IMR-90 (cell line): ENCODE measurements around the gene SCAANT1. TPM values are rescaled to one million over a fixed set of nuclear protein-coding genes. Genes with fewer than 3 reads are reported as not detected.
A peak's percentile ranks its signal among the peaks of the same experiment; 100 is the strongest.

Experiments used
- ATAC-seq: fragments of 200-7000 bp; cut with Tn5 transposase; 2 replicates; pipeline ENCODE4 v1.9.1; 2020; ENCODE audit warnings: low read depth, mild to moderate bottlenecking, moderate library complexity
- BruUV-seq: library from RNA; stranded (reverse); fragments of 400-500 nt; replicated peaks from 2 replicates; lab custom pipeline; 2021; lab: Mats Ljungman, UMichigan
- CTCF ChIA-PET: fragments of 300-600 bp; formaldehyde crosslinking; extraction: SDS; loops from one replicate; lab custom pipeline; 2021; ENCODE audit warnings: antibody characterized with exemption; lab: Yijun Ruan, JAX
- POLR2A ChIA-PET: fragments of 300-600 bp; sonication (Branson Sonifier 250); formaldehyde crosslinking; loops from one replicate; lab custom pipeline; 2022; ENCODE audit warnings: antibody characterized with exemption; ENCODE audit not compliant: unreplicated experiment; lab: Charles Lee
- DNase-seq: peaks from one replicate; pipeline ENCODE4 v3.0.0; 2013
- H2AFZ ChIP-seq: replicated peaks from 2 replicates; pipeline ENCODE3; 2013; ENCODE audit warnings: low read length, mild to moderate bottlenecking; ENCODE audit not compliant: poor library complexity
- H2AK5ac ChIP-seq: 2 replicates; pipeline ENCODE4 v1.6.1; 2013; ENCODE audit warnings: low read depth, low read length, inconsistent platforms
- H2AK9ac ChIP-seq: replicated peaks from 2 replicates; pipeline ENCODE3; 2013; ENCODE audit warnings: mild to moderate bottlenecking, low read depth, low read length, moderate library complexity; ENCODE audit not compliant: poor library complexity
- H2BK120ac ChIP-seq: 2 replicates; pipeline ENCODE4 v1.6.1; 2013; ENCODE audit warnings: low read depth, low read length, inconsistent platforms
- H2BK15ac ChIP-seq: 3 replicates; pipeline ENCODE4 v1.6.1; 2013; ENCODE audit warnings: low read depth, low read length, inconsistent platforms
- H2BK20ac ChIP-seq: 2 replicates; pipeline ENCODE4 v1.6.1; 2013; ENCODE audit warnings: low read depth, mild to moderate bottlenecking, inconsistent platforms, low read length, moderate library complexity
- H2BK5ac ChIP-seq: 2 replicates; pipeline ENCODE4 v1.6.1; 2013; ENCODE audit warnings: mild to moderate bottlenecking, low read depth, low read length, inconsistent platforms; ENCODE audit not compliant: poor library complexity, severe bottlenecking
- H3K14ac ChIP-seq: replicated peaks from 2 replicates; pipeline ENCODE4 v1.6.1; 2013; ENCODE audit warnings: low read depth, low read length, inconsistent platforms
- H3K18ac ChIP-seq: 2 replicates; pipeline ENCODE4 v1.6.1; 2013; ENCODE audit warnings: low read depth, low read length, control low read depth
- H3K23ac ChIP-seq: 2 replicates; pipeline ENCODE4 v1.6.1; 2013; ENCODE audit warnings: low read depth, low read length, inconsistent platforms
- H3K27ac ChIP-seq: 2 replicates; pipeline ENCODE4 v1.5.1; 2013; ENCODE audit warnings: mild to moderate bottlenecking, control low read depth, low read length; ENCODE audit not compliant: insufficient read depth
- H3K27me3 ChIP-seq: 2 replicates; pipeline ENCODE4 v1.6.1; 2013; ENCODE audit warnings: low read length; ENCODE audit not compliant: control insufficient read depth, insufficient read depth
- H3K36me3 ChIP-seq: 2 replicates; pipeline ENCODE4 v1.6.1; 2013; ENCODE audit warnings: low read length, mixed read lengths; ENCODE audit not compliant: control insufficient read depth, insufficient read depth
- H3K4ac ChIP-seq: 2 replicates; pipeline ENCODE4 v1.6.1; 2013; ENCODE audit warnings: low read depth, low read length, inconsistent platforms
- H3K4me1 ChIP-seq: 2 replicates; pipeline ENCODE4 v1.6.1; 2013; ENCODE audit warnings: low read length, mixed read lengths; ENCODE audit not compliant: control insufficient read depth, insufficient read depth
- H3K4me2 ChIP-seq: 2 replicates; pipeline ENCODE4 v1.6.1; 2013; ENCODE audit warnings: low read depth, mild to moderate bottlenecking, control low read depth, low read length, moderate library complexity
- H3K4me3 ChIP-seq: 2 replicates; pipeline ENCODE4 v1.5.1; 2013; ENCODE audit warnings: low read depth, mild to moderate bottlenecking, control low read depth, low read length, moderate library complexity; ENCODE audit not compliant: insufficient read depth
- H3K56ac ChIP-seq: 2 replicates; pipeline ENCODE4 v1.6.1; 2013; ENCODE audit warnings: low read length, inconsistent platforms; ENCODE audit not compliant: insufficient read depth; ENCODE audit errors: extremely low read depth
- H3K79me1 ChIP-seq, 2 experiments: 2 replicates each; pipeline ENCODE4 v1.6.1; 2013; ENCODE audit warnings: low read length in 2 of 2, inconsistent platforms in 1 of 2, low read depth in 1 of 2
- H3K9ac ChIP-seq: 2 replicates; pipeline ENCODE4 v1.6.1; 2013; ENCODE audit warnings: low read depth, low read length, control low read depth
- H3K9me1 ChIP-seq: 2 replicates; pipeline ENCODE4 v1.6.1; 2013; ENCODE audit warnings: low read length, inconsistent platforms; ENCODE audit not compliant: insufficient read depth
- H3K9me3 ChIP-seq: 2 replicates; pipeline ENCODE4 v1.6.1; 2013; ENCODE audit warnings: low read length; ENCODE audit not compliant: control insufficient read depth, insufficient read depth
- H4K20me1 ChIP-seq: 2 replicates; pipeline ENCODE4 v1.6.1; 2013; ENCODE audit warnings: low read length, inconsistent platforms; ENCODE audit not compliant: insufficient read depth
- H4K5ac ChIP-seq: 2 replicates; pipeline ENCODE4 v1.6.1; 2013; ENCODE audit warnings: mild to moderate bottlenecking, low read depth, low read length, control low read depth
- H4K8ac ChIP-seq, 2 experiments: 2 replicates each; pipeline ENCODE4 v1.6.1; 2013; ENCODE audit warnings: low read depth in 2 of 2, low read length in 2 of 2, control low read depth in 1 of 2, inconsistent platforms in 1 of 2
- H4K91ac ChIP-seq: 2 replicates; pipeline ENCODE4 v1.6.1; 2013; ENCODE audit warnings: low read depth, low read length, inconsistent platforms; ENCODE audit not compliant: insufficient read depth
- SMC3 ChIP-seq: fragments of 150-350 bp; IDR thresholded peaks from 2 replicates; pipeline ENCODE4 v1.6.1; 2016; ENCODE audit warnings: low read depth, mild to moderate bottlenecking, antibody characterized with exemption, low read length, moderate library complexity
- WGBS, 2 experiments: methylation state at CpG; one replicate each; pipeline versions ENCODE4 v1.1.5 to v1.1.7; 2013; ENCODE audit warnings: missing lambda C conversion rate in 2 of 2; ENCODE audit not compliant: insufficient read length in 1 of 2; ENCODE audit errors: extremely low coverage in 2 of 2; 5-methylcytosine and 5-hydroxymethylcytosine counted together
- dilution Hi-C: fragments of 300-500 bp; cut with HindIII; formaldehyde crosslinking; loops from one replicate; pipeline ENCODE4 v1.14.3; 2018; ENCODE audit warnings: low sequenced_read_pairs; ENCODE audit not compliant: unreplicated experiment
- in situ Hi-C: fragments of 300-500 bp; cut with MboI; formaldehyde crosslinking; loops from 3 replicates; pipeline ENCODE4 v1.14.3; 2019; ENCODE audit warnings: low sequenced_read_pairs, inconsistent platforms, mixed read lengths
- intact Hi-C: fragments of 100-400 bp; cut with micrococcal nuclease; formaldehyde crosslinking; loops from 2 replicates; pipeline ENCODE4 v1.10.0; 2022
- polyA plus RNA-seq, 3 experiments: library from polyadenylated mRNA; depleted of rRNA; stranded (reverse); fragments of >200 nt; gene quantifications; 2 replicates each; pipeline ENCODE4 v1.2.3, GENCODE V29; 2012; ENCODE audit warnings: low replicate concordance in 1 of 3
- total RNA-seq: library from RNA; depleted of rRNA; stranded (reverse); fragments of >200 nt; gene quantifications from 2 replicates; pipeline ENCODE4 v1.2.3, GENCODE V29; 2012
- TF ChIP-seq, protein P1 (sequence below): conservative IDR thresholded peaks from 2 replicates; pipeline ENCODE4 v1.5.1; 2012; ENCODE audit warnings: mild to moderate bottlenecking, low read depth, low read length, improper control_type of control experiment

SCAANT1 gene
- total and polyA plus RNA-seq, 2 of the 4 experiments (the other 2 are of a cell fraction) = not detected

DNA sequence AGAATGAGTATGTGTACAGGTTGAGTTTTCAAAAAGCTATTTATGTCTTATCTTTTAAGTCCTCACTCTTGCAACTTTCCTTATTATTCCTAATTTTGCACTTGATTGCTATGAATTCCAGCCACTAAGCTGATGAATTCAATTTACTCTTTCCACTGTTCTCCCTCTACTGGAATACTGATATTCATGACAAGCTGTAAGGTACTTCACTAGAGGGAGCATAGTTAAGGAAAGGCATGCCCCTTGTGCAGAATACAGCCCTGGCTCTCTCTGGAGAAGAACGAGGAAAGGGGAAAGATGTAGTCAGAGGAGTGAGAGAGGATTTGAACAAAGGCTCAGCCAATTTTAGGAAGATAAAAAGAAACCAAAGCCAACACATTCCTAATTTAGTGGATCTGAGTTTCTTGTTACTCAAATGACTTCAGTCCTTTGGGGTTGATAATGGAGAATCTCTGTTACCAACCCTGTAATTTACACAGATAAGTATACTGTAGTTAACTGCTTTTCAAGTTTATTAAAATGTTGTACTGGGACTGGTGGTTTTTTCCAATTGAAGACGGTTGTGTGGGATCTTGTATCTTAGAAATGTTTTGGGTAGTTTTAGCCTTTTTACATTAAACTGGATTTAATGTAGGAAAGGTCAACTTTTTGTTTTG, 4.0 kb downstream of the SCAANT1 start:
- Histone ChIP-seq H4K91ac (no peak overlapping the region), H3K23ac (no peak overlapping the region), H2BK120ac (no peak overlapping the region), H3K9ac (no peak overlapping the region), H3K4me1 (peaks cover 7% of the 10 kb centered on the region), H3K4me3 (no peak overlapping the region), H4K5ac (no peak overlapping the region), H2BK20ac (no peak overlapping the region), H3K79me1 (peaks cover 12 to 58% of the 10 kb centered on the region in 2 experiments), H4K8ac (no peak overlapping the region), H3K36me3 (no peaks in the 10 kb centered on the region), H3K9me1 (peaks cover 2% of the 10 kb centered on the region; the same call in 1 of the 2 replicates), H2BK5ac (no peak overlapping the region), H3K14ac (no peak overlapping the region), H2AK9ac (no peak overlapping the region), H3K56ac (no peak overlapping the region), H2AFZ (no peak overlapping the region), H4K20me1 (peaks cover 11% of the 10 kb centered on the region; the same call in 1 of the 2 replicates), H3K18ac (no peak overlapping the region), H3K9me3 (no peaks in the 10 kb centered on the region), H2AK5ac (no peak overlapping the region), H3K4ac (no peak overlapping the region), H3K27ac (no peak overlapping the region), H3K27me3 (no peaks in the 10 kb centered on the region), H2BK15ac (no peak overlapping the region), H3K4me2 (no peak overlapping the region)
- dilution Hi-C loops (no loop called here), in situ Hi-C loops (no loop called here), intact Hi-C loops (no loop called here)
- no peak for TF ChIP-seq SMC3
- TF ChIP-seq, protein P1, sequence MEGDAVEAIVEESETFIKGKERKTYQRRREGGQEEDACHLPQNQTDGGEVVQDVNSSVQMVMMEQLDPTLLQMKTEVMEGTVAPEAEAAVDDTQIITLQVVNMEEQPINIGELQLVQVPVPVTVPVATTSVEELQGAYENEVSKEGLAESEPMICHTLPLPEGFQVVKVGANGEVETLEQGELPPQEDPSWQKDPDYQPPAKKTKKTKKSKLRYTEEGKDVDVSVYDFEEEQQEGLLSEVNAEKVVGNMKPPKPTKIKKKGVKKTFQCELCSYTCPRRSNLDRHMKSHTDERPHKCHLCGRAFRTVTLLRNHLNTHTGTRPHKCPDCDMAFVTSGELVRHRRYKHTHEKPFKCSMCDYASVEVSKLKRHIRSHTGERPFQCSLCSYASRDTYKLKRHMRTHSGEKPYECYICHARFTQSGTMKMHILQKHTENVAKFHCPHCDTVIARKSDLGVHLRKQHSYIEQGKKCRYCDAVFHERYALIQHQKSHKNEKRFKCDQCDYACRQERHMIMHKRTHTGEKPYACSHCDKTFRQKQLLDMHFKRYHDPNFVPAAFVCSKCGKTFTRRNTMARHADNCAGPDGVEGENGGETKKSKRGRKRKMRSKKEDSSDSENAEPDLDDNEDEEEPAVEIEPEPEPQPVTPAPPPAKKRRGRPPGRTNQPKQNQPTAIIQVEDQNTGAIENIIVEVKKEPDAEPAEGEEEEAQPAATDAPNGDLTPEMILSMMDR = peak; percentile 51
- no TSS peak for BruUV-seq
- POLR2A ChIA-PET = no interaction called here
- no CpG with 5 or more reads among the region's 2 CpGs for WGBS, 2 experiments
- no peak for ATAC-seq
- CTCF ChIA-PET = interaction anchor here (1.0 kb wide), 1 partner anchor 84 kb away, joined by 5 read pairs; no protein-coding TSS in a partner anchor
- peak; percentile 42 for DNase-seq
